GM19328 (cell line): Measurements from ENCODE around the gene RHOT2.

Source experiments
- ATAC-seq: cut with Tn5 transposase; IDR thresholded peaks from one replicate; pipeline ENCODE4 v1.9.1; 2021; ENCODE audit warnings: mild to moderate bottlenecking, moderate library complexity; ENCODE audit not compliant: unreplicated experiment

RHOT2 gene

GRCh38 chr16:632486-633335 lies 35.2 kb upstream of the RHOT2 start:
- ATAC-seq = no peak

DNA sequence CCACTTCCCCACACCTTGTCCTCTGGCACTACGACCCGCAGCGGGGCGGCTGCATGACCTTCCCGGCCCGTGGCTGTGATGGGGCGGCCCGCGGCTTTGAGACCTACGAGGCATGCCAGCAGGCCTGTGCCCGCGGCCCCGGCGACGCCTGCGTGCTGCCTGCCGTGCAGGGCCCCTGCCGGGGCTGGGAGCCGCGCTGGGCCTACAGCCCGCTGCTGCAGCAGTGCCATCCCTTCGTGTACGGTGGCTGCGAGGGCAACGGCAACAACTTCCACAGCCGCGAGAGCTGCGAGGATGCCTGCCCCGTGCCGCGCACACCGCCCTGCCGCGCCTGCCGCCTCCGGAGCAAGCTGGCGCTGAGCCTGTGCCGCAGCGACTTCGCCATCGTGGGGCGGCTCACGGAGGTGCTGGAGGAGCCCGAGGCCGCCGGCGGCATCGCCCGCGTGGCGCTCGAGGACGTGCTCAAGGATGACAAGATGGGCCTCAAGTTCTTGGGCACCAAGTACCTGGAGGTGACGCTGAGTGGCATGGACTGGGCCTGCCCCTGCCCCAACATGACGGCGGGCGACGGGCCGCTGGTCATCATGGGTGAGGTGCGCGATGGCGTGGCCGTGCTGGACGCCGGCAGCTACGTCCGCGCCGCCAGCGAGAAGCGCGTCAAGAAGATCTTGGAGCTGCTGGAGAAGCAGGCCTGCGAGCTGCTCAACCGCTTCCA lies 34.4 kb upstream of the RHOT2 start:
- no peak for ATAC-seq

DNA sequence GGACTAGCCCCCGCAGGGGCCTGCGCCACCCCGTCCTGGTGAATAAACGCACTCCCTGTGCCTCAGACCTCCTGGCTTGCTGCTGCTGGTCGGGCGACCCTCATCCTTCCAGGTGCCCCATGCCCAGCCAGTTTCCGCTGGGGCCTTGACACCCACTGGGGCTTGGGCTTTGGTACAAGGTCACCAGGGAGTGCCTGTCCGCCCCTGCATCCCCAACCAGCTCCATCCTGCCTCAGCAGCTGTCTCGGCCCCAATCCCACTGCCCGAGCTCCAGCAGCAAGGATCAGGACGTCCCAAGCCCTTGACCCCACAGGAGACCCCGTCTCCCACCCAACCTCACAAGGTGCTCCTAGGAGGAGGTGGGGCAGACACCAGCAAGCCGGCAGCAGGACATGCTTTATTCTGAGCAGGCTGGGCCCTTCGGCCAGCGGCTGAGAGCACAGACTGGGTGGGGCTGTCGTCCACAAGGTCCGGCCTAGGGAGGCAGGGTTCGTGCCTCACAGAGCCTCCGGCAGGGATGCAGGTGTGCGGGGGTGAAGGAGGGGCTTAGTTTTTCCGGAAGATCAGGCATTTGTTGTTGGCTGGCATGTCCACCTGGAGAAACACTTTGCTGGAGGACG lies 33.8 kb upstream of the RHOT2 start:
- ATAC-seq = no peak

- no peak for ATAC-seq
Measured at GRCh38 chr16:634996-635395, 32.9 kb upstream of the RHOT2 start.

DNA sequence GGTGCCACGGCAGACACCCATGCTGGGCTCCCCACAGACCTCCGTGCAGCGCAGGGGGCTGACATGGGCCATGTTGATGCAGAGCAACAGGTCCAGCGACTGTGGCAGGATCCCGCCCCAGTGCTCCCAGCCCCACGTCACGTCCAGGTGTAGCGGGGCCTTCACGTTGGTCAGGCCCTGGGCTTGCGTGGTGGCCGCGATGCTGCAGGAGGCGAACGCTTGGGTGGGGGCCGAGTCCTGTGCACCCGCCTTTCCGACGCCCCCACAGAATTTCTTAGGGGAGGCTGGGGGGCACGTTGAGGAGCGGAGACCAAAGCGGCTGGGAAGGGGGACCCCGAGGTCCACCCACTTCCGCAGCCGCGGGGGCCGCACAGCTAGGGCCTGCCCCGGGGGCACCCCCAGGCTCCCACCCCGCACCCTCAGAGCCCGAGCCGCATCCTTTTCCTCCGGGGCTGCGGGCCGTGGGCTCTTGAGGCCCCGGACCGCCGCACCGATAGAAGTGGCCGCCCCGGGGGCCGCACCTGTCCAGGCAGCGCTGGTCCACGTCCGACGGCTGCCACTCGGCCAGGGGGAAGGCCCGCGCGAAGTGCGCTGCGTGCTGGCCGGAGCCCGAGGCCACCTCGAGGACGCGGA lies 32.2 kb upstream of the RHOT2 start:
- peak; percentile 8 for ATAC-seq

GRCh38 chr16:636206-637080 lies 31.5 kb upstream of the RHOT2 start, which contains the start of gene METTL26:
METTL26 (minus strand) TSS chr16:636305; CDS start chr16:636290, 15 bp downstream.
- ATAC-seq = peak; percentile 53

- no peak for ATAC-seq
Measured at GRCh38 chr16:637081-638018, 30.6 kb upstream of the RHOT2 start.

DNA sequence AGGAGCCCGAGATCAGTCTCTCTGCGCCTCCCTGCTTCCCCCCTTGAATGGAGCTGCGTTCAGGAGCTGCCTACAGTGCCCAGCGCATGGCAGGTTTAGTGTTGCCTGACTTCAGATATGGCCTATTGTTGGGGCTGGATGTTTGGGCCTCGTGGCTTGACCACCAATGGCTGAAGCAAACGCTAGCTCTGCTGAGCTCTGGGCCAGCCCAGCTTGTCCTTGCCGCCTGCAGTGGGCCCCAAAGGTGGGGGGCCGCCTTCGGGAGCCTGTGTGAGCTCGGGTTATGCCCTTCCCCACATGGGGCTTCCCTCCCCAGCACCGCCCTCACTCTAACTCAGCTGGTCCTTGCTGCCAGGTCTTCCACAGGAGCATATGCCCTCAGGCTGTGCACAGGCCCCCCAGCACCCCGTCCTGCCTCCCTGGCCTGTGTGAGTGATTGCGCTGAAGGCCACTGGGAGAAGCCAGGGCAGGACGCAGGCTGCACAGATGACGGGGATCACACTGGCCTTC lies 29.8 kb upstream of the RHOT2 start:
- ATAC-seq = no peak

DNA sequence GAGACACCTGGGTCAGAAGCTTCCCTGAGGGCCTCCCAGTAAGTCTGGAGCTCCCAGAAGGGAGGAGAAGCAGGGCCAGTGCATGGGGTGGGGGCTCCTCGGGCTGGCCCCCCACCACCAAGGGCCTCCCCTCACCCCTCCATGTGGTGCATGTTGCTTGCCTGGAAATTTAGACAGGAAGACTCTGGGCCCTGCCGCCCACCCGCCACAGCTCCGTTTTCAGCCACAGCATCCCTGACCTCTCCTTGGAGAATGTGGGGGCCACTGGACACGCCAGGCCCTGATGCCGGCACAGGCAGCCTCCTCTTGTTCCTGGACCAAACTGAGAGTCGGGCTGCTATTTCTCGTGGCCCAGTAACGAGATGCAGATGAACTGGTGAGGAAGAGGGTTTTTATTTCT lies 29.1 kb upstream of the RHOT2 start:
- no peak for ATAC-seq

GRCh38 chr16:640614-641013 lies 27.3 kb upstream of the RHOT2 start:
- ATAC-seq = no peak

- no peak for ATAC-seq
Measured at GRCh38 chr16:641326-642188, 26.4 kb upstream of the RHOT2 start, which contains the start of gene MCRIP2. MCRIP2 (plus strand) TSS chr16:641828; CDS start chr16:641992, 164 bp downstream.

DNA sequence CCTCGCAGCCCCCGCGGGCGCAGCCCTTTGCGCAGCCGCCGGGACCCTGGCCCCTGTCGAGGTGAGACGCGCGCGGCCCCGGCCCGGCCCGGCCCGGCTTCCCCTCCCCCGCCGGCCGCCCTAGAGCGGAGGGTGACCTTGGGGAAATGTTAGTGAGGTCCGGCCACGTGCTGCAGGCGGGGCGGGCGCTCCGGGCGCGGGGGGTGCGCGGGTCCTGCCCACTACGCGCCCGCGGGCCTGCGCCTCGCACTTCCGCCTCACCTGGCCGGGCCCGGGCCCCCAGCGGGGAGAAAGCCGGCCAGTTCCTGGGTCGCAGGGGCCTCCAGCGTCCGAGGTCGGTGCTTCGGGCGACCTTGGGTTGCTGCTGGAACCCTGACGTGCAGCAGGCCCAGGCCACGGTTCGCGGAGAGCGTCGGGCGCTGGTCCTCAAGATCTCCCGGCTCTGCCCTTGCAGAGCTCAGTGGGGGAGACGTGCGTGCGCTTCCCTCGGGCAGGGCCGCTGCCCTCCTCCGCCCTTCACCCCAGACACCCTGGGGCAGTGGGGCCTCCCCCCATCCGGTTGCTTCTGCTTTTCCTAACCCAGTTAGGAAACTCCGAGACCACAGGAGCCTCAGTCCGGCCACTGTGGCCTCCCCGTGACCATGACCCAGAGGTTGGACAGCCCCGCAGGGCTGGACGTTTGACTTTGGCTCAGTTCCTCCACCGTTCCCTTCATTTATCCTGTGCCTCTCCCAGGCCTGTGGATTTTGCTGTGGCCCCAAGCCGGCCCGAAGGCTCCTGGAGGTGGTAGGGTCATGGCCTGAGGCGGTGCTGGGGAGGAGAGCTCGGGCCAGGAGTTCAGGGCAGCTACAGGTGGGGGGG lies 25.5 kb upstream of the RHOT2 start:
- ATAC-seq = no peak

DNA sequence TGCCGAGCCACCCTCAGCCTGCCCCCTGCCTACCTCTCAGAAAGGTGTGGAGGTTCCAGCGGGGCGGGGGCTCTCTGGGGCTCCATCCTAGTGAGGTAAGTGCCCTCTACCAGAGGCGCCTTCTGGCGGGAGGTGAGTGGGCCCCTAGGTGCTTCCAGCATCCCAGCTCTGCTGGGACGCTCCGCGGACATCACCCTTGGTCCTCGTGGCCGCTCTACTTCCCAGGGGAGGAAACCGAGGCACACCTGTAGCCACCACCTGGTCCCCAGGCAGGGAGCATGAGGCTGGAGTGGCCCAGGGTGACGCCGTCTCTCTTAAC lies 24.9 kb upstream of the RHOT2 start:
- no peak for ATAC-seq

GRCh38 chr16:644556-644955 lies 23.4 kb upstream of the RHOT2 start:
- no peak for ATAC-seq

DNA sequence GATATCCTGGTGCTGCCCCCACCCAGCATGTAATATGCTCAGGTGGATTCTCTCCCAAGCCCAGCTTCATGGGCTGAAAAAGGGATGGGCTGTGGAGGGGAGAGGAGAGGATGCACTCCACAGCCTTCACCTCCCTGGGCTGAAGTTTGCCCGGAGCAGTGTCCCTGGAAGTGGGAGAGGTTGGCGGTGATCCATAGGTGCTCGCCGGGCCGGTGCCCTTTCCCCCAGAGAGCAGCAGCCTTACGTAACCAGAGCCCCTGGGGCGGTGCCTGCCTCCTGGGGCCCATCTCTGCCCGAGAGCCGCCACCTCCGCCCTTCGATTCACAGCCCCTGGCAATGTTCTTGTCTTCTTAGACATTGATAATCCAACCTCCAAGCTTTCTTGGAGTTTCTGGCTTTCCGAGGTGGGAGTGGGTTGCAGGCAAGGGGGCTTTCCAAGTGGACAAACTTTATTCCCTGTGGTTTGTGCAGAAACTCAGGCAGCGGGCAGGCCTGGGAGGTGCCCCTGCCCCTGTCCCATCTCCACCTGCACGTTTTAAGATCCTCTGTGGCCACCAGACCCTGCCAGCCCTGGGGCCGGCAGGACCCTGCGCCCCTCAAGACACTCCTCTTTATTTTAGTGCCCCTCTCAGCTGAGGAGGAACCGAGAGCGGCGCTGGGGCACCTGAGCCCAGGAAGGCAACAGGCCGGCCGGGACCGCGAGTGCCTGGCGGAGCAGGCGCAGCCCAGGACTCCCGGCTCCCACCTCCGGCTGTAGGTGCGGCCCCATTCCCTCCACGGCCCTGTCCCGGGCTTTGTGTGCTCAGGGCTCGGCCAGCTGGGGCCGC lies 21.9 kb upstream of the RHOT2 start:
- ATAC-seq = no peak

DNA sequence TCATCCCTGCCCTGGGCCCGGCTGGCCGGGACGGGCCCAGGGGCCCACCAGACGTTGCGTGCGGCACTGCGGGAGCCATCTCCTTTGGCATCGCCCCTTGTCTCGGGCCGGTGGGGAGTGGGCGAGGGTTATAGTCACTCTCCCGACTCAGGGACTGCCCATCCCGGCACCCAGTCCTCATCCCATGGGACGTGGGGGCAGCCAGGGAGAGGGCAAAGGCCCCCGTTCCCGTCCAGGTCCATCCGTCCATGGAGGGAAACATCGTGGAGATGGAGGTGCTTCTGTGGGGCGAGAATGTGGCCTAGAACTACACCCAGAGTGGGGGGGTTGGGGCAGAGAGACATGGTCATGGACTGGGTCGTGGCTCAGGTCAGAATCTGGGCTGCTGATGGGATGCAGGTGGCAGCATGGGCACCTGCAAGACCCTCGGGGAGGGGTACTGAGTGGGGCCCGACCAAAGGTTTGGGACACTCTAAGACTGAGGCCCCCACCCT lies 21.2 kb upstream of the RHOT2 start:
- ATAC-seq = no peak
